ENCODE measurements around the gene LIPN.
"Not testable (repeated sequence)": the region's sequence is repeated elsewhere in the genome, so short reads cannot be mapped to it uniquely, and the experiment has no call there.

The LIPN gene

GRCh38 chr10:88759366-88760101 lies at the start of gene LIPN:
Gene LIPN (plus strand): TSS chr10:88760020. CDS start chr10:88761406, 1,386 bp downstream.
- DNase-seq, result no peak

DNA sequence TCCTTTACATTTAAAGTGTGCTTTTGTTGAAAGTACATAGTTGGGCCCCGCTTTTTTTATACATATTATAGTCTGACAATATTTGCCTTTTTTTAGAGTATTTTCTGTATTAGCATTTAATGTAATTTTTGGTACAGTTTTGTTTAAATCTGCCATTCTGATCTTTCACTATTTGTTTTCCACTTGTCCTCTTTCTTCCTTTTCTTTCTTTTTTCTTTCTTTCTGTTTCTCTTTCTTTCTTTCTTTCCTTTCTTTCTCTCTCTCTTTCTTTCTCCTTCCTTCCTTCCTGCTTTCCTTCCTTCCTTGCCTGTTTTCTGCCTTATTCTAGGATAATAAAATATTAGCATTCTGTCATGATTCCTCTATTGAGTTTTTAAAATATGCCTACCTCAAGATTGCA lies 44.3 kb upstream of the LIPN start:
- DNase-seq, result no peak

DNA sequence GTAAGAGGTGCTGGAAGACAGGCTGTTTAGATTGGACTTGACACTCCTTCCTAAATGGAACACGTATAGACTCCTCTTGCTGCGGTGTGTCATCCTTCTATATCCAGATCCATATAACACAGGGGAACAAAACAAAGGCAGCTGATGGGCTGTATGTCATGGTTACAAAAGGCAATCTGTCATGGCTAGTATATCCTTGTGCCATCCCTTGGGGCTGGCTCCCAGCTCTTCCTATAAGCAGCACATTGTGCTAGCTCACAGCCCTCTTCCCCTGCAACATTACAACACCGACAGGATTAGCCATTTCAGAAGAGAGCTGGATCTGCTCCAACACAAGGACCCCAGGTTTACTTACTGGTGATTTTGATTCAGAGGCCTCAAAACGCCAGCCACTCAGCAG lies 38.4 kb upstream of the LIPN start:
- DNase-seq, result no peak

- no peak for DNase-seq
These were observed 34.0 kb upstream of the LIPN start for GRCh38 chr10:88725798-88726197.

- DNase-seq, result peak; percentile 21
These were observed 31.6 kb upstream of the LIPN start for GRCh38 chr10:88728107-88728763.

GRCh38 chr10:88730864-88731263 lies 29.0 kb upstream of the LIPN start:
- no peak for DNase-seq

- DNase-seq, result no peak
These were observed 28.5 kb upstream of the LIPN start for GRCh38 chr10:88731296-88731695.

GRCh38 chr10:88733215-88733614 lies 26.6 kb upstream of the LIPN start:
- no peak for DNase-seq

DNA sequence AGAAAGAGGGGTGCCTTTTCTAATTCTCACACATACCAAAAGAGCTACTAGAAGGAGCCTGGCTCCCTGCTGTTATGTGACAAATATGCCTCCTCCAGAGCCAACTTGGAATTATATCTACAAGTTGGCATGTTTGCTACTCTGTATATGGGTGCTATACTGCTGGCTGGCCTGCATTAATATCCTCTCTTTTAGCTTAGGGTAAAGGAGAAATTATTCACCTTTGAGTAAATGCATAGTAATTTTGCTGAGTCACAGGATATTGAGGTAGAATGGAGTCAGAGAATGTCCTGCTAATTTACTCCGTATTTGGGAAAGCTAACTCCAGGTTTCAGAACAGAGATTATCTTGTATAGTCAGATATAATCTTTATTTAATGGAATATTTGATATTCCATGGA lies 24.2 kb upstream of the LIPN start:
- DNase-seq, result no peak

DNA sequence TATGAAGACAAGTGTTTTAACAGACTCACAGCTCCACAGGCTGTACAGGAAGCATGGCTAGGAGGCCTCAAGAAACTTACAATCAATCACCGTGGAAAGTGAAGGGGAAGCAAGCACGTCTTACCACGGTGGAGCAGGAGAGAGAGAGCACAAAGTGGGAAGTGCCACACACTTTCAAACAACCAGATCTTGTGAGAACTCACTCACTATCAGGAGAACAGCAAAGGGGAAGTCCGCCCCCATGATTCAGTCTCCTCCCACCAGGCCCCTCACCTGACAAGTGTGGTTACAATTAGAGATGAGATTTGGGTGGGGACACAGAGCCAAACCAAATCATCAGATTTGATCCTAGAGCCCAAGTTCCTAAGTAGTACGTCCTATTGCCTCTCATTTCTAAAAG lies 17.9 kb upstream of the LIPN start:
- DNase-seq, result not testable (repeated sequence)

- no peak for DNase-seq
These were observed 17.4 kb upstream of the LIPN start for GRCh38 chr10:88742448-88742847.

- DNase-seq, result no peak
These were observed 15.8 kb upstream of the LIPN start for GRCh38 chr10:88744002-88744401.

DNA sequence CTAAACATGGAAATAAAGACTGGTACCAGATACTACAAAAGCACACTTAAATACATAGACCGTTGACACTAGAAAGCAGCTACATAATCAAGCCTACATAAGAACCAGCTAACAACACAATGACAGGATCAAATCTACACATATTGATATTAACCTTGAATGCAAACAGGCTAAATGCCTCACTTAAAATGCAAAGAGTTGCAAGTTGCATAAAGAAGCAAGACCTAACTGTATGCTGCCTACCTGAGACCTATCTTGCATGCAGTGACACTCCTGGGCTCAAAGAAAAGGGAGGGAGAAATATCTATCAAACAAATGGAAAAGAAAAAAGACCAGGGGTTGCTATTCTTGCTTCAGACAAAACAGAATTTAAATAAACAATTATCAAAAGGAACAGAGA lies 14.2 kb upstream of the LIPN start:
- no peak for DNase-seq

DNA sequence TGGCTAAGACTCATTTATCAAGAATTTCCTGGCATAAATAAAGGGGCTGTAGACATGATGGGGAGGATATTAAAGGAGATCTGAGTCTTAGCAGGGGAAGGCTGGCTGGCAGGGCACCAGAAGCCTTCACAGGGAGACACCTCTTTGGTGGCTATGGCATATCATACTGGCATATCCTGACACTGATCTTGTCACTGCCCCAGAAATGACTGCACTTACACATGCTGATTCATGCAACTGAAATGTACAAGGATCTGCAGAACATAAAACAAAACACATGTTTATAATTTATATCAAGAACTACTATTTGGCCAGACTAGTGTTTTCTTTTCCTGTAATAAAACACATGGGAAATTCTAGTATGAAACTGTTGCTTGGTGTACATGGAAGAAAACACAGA lies 5.5 kb upstream of the LIPN start:
- DNase-seq, result no peak

DNA sequence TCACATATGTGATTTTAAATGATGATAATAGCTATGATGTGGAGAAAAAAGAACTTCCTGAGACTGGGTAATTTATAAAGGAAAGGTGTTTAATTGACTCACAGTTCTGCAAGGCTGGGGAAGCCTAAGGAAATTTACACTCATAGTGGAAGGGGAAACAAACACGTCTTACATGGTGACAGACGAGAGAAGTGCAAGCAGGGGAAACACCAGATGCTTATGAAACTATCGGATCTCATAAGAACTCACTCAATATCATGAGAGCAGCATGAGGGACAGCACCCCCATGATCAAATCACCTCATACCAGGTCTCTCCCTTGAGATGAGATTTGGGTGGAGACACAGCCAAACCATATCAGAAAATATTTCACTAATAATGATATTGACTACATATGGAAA lies 4.1 kb upstream of the LIPN start:
- DNase-seq, result no peak

GRCh38 chr10:88756660-88757059 lies 3.2 kb upstream of the LIPN start:
- no peak for DNase-seq

GRCh38 chr10:88762906-88763305 lies 3.1 kb downstream of the LIPN start:
- no peak for DNase-seq

DNA sequence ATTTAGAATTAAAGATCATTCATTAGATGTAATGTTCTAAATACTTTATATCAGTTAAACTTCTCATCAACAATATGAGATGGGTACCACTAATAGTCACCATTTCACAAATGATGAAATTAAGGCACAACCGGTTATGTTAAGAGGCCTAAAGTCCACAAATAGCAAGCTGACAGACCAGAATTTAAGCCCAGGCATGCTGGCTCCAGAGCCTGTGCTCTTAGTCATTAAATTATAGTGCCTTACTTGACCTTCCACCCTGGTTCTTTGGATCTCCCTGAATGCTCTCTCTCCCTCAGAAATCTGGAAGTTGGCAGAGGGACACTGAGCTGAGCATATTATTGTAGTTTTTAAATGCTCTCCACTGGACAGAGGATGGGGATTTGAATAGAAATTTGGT lies 3.6 kb downstream of the LIPN start:
- DNase-seq, result no peak

DNA sequence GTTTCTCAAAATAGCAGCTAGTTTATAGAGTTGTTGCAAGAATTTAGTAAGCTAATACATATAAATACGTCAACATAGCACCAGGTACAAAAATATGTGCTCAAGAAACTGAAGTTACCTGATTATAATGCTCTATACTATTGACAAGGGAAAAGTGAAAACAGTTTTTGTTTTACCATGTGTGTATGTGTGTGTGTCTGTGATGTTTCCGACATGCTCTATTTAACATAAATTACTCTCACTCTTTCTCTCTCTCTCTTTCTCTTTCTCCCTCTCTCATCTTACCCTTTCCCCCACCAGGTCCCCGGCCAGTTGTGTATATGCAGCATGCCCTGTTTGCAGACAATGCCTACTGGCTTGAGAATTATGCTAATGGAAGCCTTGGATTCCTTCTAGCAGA lies 4.3 kb downstream of the LIPN start:
- DNase-seq, result no peak

GRCh38 chr10:88765816-88766215 lies 6.0 kb downstream of the LIPN start:
- no peak for DNase-seq

DNA sequence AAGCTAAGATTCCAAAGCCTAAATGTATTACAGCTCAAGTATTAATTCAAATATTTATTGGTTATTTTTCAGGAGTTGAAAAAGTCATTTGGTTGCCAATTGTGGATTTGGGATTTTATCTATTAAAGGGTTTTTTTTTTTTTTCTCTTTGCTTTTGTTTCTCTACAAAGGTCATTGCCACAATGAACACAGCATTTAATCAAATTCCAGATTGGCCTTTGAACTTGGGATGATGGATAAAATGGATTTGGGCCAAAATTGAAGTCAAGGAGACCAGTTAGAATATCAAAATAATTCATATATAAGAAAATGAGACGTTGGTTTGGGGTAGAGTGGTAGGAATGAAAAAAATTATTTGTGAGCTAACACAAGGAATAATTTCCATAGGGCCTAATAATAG lies 9.6 kb downstream of the LIPN start:
- no peak for DNase-seq

- DNase-seq, result no peak
These were observed 21.4 kb downstream of the LIPN start for GRCh38 chr10:88781206-88781605.

DNA sequence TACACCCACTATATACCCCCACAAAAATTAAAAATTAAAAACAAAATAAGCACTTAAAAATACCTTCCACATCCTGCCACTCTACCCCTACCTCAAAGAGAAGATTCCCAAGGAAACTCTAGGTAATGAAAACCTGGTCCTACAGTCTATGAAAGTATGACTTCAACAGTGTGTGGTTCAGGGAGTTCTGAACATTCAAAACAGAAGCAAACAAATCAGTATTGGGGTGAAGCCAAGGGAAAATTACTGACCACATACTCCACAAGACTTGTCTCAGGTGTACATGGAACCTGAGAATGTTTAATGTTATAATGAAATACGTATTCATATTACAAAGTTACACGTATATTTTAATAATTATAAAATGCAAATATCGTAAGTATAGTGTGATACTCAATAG lies 22.4 kb downstream of the LIPN start:
- no peak for DNase-seq

DNA sequence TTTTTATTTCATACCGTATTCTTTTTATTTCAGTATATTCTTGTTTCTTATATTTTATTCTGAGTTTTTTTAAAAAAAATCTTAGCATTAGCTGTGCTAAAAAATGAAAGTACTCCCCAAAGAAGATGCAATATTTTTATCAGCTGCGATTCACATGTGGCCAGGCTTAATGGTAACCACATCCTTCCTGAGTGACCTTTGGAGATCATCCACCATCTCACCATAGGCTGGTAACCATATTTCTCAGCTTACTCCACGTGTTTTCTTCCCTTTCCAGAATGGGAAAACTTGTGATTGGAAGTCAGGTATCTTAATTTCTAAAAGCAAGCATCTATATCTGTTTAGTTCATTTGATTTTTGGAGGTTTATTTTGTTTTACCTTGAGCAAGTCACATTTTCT lies 23.9 kb downstream of the LIPN start:
- DNase-seq, result no peak

Measured in 8988T (cell line).